Activated T-cell treated with anti-CD3 and anti-CD28 coated beads, Interleukin-2, amount 50 U/mL, for 24 hours (primary cell): ENCODE data around the gene LRMDA.

Experiments
- DNase-seq: peaks from one replicate; pipeline ENCODE4 v3.0.0-alpha.2; 2020
- H3K27ac Mint-ChIP-seq: 2 replicates; pipeline ENCODE4 v1.8.0; 2020; ENCODE audit warnings: mild to moderate bottlenecking, mixed read lengths
- H3K27me3 Mint-ChIP-seq: 2 replicates; pipeline ENCODE4 v1.8.0; 2020; ENCODE audit warnings: mixed read lengths
- H3K36me3 Mint-ChIP-seq: 2 replicates; pipeline ENCODE4 v1.8.0; 2020; ENCODE audit warnings: low read depth, mixed read lengths
- H3K4me1 Mint-ChIP-seq: 2 replicates; pipeline ENCODE4 v1.8.0; 2020; ENCODE audit warnings: low read depth, mixed read lengths
- H3K4me3 Mint-ChIP-seq: 2 replicates; pipeline ENCODE4 v1.8.0; 2020; ENCODE audit warnings: mild to moderate bottlenecking, moderate library complexity, mixed read lengths
- H3K9me3 Mint-ChIP-seq: 2 replicates; pipeline ENCODE4 v1.8.0; 2020; ENCODE audit warnings: mixed read lengths

The LRMDA gene

DNA sequence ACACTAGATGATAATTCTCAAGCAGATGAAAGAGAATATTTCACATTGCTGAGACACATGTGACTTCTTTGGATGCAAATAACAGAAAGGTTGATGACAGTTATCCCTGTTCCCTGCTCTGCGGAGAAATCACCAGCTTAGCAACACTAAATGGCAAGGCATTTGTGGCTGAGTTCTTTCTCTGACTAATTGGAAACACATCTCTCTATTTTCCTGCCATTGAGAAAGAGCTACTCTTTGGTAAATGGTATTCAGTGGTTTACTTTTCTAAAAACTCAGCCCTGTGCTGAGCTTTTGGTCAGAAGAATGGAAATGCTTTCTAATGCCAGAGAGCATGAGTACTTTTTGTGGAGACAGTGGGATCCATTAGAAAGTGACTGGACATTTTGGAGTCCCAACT lies 771.4 kb downstream of the LRMDA start:
- H3K27ac Mint-ChIP-seq: no peak overlapping the region
- H3K4me3 Mint-ChIP-seq: no peak overlapping the region
- H3K27me3 Mint-ChIP-seq: no peaks in the 10 kb centered on the region
- DNase-seq: no peak
- no peaks in the 10 kb centered on the region for H3K4me1 Mint-ChIP-seq
- H3K9me3 Mint-ChIP-seq: no peaks in the 10 kb centered on the region
- no peaks in the 10 kb centered on the region for H3K36me3 Mint-ChIP-seq

DNA sequence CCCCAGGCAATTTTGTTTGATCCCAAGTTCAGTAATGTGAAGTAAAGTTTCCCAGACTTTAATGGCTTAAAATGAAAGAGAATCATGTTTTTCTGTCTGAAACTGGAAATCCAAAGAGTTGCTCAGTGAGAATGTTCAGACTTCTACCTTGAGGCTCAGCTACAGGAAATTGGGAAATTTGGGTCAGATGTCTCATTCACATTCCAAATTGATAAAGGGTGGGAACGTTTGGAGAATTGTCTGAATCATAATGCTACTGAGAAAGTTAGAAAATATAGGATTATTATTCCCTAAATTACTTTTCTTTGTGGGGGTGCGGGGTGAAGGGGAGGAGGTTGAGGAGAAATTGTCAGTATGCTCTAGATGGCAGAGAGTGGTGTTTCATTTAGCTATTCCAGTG lies 773.9 kb downstream of the LRMDA start:
- Mint-ChIP-seq H3K27ac (no peak overlapping the region), H3K9me3 (no peaks in the 10 kb centered on the region), H3K36me3 (no peaks in the 10 kb centered on the region), H3K4me1 (no peaks in the 10 kb centered on the region), H3K4me3 (no peak overlapping the region), H3K27me3 (no peaks in the 10 kb centered on the region)
- no peak for DNase-seq

DNA sequence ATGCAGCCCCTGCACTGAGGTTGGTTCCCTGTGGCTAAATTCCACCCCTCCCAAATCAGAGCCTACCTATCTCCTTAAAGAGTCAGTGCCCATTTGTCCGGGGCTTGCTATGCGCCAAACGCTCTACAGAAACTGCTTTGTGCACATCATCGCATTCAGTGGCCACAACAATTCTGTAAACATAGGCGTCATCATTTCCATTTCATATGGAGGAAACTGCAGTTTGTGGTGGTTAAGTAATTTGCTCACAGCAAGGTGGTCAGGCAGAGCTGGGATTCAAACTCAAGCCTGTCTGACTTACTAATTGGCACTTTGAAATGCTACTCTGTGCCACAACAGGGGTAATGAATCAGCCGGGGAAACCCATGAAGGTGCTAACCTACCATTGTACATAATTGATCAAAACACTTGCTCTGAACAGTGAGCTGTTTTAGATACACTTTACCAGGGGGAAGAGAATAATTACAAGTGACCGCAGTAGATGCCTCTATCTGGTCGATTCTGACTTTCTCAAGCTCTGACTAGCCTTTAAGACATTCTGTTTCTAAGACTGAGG lies 775.5 kb downstream of the LRMDA start:
- Mint-ChIP-seq H3K27ac (no peak overlapping the region), H3K27me3 (no peaks in the 10 kb centered on the region), H3K9me3 (no peaks in the 10 kb centered on the region), H3K4me3 (no peak overlapping the region), H3K4me1 (no peaks in the 10 kb centered on the region), H3K36me3 (no peaks in the 10 kb centered on the region)
- no peak for DNase-seq

DNA sequence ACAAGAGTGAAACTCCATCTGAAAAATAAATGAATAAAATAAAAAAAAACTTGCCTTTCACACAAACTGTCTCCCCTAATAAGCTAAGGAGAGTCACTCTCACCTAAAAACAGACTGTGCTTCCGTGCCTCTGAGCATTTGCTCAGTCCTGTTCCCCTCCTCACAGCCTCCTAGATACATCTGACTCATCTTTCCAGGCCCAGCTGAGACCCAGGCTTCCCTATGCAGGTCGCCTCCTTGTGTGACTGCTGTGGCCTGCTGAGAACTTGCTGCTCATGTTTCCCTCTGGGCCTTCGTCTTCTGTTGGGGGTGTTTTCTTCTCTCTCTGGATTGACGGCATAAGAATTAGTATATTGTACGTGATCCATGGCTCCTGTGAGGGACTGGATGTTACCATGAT lies 777.7 kb downstream of the LRMDA start:
- Mint-ChIP-seq H3K27me3 (no peaks in the 10 kb centered on the region), H3K4me3 (no peak overlapping the region), H3K36me3 (no peaks in the 10 kb centered on the region), H3K27ac (no peak overlapping the region), H3K9me3 (no peaks in the 10 kb centered on the region), H3K4me1 (no peaks in the 10 kb centered on the region)
- no peak for DNase-seq

DNA sequence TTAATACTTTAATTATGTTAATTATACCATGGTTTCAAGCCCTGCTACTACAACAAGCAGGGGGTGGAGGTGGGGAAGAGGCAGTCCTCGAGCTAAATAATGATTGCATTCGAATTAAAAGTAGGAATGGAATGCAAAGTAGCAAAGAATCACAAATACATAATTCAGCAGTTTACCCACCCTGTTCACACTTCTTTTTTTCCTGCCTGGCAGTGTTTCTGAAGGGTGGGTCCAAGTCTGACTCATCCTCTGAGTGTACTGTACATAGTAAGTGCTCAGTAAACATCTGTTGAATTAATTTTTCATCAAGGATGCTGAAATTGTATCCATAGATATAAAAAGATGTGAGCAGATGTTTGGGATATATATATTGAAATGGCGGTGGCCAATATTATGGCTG lies 778.8 kb downstream of the LRMDA start:
- H3K27me3 Mint-ChIP-seq: no peaks in the 10 kb centered on the region
- H3K27ac Mint-ChIP-seq: no peak overlapping the region
- no peaks in the 10 kb centered on the region for H3K36me3 Mint-ChIP-seq
- H3K4me3 Mint-ChIP-seq: no peak overlapping the region
- no peaks in the 10 kb centered on the region for H3K4me1 Mint-ChIP-seq
- H3K9me3 Mint-ChIP-seq: no peaks in the 10 kb centered on the region
- no peak for DNase-seq

DNA sequence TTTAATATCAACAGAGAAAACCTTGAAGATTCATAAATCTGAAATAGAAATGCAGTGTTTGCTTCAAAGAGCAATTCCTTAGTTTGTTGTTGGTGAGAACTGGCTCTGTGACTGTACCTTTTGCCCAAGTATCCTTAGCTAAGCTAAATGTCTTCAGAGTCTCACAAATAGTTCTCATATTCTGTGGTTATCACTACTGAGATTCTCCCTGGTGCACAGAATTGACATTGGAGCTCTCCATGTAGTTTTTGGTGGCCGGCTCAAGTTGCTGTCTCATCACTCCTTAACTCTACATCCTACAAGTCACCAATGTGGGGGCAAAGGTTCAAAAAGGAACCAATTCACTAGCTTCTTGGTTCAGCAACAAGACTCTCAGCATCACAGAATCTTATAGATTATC lies 780.3 kb downstream of the LRMDA start:
- DNase-seq: no peak
- no peak overlapping the region for H3K4me3 Mint-ChIP-seq
- H3K4me1 Mint-ChIP-seq: no peaks in the 10 kb centered on the region
- H3K27me3 Mint-ChIP-seq: no peaks in the 10 kb centered on the region
- peaks cover 3% of the 10 kb centered on the region for H3K9me3 Mint-ChIP-seq
- no peak overlapping the region for H3K27ac Mint-ChIP-seq
- H3K36me3 Mint-ChIP-seq: no peaks in the 10 kb centered on the region

DNA sequence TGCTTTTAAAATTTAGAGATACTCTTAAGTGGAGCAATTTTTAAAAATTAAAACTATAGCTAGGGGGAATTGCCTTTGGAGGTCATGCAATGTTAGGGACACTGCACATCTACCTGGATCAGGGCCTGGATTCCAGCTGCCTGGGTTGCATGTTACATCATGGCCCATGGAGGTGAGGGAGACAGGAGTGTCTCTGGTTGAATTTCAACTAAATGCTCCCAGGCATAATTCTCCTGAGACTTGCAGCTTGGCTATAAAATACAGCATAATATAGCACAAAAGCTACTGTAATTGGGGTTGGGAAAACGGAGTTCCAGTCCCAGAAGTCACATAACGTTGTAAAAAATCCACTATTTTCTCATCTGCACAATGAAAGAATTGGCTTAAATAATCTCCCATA lies 782.5 kb downstream of the LRMDA start:
- no peak overlapping the region for H3K27ac Mint-ChIP-seq
- H3K4me1 Mint-ChIP-seq: no peaks in the 10 kb centered on the region
- DNase-seq: no peak
- H3K36me3 Mint-ChIP-seq: no peaks in the 10 kb centered on the region
- peaks cover 7% of the 10 kb centered on the region for H3K9me3 Mint-ChIP-seq
- no peak overlapping the region for H3K4me3 Mint-ChIP-seq
- H3K27me3 Mint-ChIP-seq: no peaks in the 10 kb centered on the region

DNA sequence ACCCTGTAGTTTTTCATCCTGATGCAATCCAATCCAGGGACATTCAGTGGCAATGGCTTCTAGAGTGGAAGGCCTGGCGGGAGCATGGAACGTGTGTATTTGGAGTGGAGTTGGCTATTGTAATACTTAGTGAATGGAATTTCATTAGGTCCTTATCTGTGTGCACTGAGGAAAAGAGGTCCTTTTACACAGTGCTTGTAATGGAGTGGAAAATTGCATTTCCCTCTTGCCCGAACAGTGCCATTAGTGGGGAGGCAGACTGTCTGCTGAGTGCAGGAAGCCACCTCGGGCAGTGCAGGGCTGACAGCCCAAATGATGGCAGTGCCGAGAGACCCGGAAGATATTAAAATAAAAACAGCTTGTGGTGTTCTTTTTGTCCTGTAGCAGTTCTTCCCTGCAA lies 786.6 kb downstream of the LRMDA start:
- peaks cover 8% of the 10 kb centered on the region for H3K9me3 Mint-ChIP-seq
- no peak overlapping the region for H3K4me3 Mint-ChIP-seq
- H3K27ac Mint-ChIP-seq: no peak overlapping the region
- H3K4me1 Mint-ChIP-seq: no peaks in the 10 kb centered on the region
- DNase-seq: no peak
- no peaks in the 10 kb centered on the region for H3K27me3 Mint-ChIP-seq
- H3K36me3 Mint-ChIP-seq: no peaks in the 10 kb centered on the region

DNA sequence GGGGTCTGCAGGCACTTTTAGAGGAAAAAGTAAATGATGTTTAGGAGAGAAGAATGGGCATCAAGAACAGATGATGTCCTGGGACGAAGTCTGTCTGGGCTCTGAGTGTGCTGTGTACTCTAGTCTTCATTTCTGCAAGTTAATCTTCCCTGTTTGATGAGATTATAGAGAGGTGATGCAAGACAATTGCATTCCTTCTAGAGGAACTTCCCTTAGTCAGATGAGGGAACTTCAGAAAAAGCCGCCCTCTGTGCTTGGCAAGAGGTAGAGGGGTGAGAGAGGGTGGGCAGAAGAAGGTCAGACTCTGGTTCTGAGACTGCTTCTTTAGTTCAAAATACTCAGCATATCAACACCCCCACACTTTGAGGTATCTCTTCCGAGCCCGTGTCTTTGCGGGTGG lies 797.9 kb downstream of the LRMDA start:
- DNase-seq: no peak
- peaks cover 2% of the 10 kb centered on the region for H3K27me3 Mint-ChIP-seq
- no peak overlapping the region for H3K4me3 Mint-ChIP-seq
- peaks cover 3% of the 10 kb centered on the region for H3K9me3 Mint-ChIP-seq
- H3K36me3 Mint-ChIP-seq: no peaks in the 10 kb centered on the region
- no peak overlapping the region for H3K27ac Mint-ChIP-seq
- H3K4me1 Mint-ChIP-seq: peaks cover 4% of the 10 kb centered on the region

DNA sequence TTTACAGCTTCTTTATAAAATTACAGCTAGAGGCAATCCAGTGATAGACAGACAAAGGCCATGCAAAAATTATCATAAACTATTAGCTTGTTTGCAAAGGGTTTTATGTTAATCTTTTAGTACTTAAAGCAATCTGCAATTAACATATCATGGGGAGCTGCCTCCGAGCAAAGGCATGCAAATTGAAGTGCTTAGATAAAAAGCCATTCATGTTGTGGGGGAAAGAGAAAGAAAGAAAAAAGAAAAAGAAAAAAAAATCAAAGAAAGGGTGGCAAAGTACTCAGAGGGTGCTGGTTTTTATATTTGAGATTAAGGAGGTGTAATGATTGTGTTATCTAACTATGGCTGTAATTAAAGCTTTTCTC lies 799.5 kb downstream of the LRMDA start:
- peaks cover 1% of the 10 kb centered on the region for H3K9me3 Mint-ChIP-seq
- peaks cover 2% of the 10 kb centered on the region for H3K27me3 Mint-ChIP-seq

DNA sequence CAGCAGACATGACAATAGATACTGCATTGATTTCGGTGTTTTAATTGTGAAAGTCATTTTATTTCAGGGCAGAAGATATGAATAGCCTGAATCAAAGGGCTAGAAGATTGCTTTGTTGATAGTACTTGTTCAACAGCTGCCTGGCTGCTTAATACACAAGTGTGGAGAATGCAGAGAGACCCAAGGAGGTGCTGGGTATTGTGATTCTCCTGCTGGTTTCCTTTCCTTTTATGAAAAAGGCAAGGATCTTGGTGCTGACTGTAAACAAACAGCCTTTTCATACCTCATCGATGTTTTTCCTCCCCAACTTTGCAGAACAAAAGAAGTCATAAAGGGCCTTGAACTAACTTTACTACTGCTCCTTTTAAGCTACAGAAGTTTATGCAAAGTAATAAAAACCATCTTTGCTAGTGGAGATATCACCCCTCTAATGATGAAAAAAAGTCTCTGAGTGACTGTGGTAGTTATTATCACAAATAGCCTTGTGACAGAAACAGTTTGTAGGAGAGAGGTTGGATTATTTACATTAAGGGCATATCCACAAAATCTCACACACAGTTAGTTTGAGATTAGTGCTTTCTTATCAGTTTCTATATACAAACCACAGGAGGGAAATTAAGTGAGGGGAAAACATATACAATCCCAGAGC lies 800.0 kb downstream of the LRMDA start:
- no peak for DNase-seq
- H3K36me3 Mint-ChIP-seq: no peaks in the 10 kb centered on the region
- H3K27me3 Mint-ChIP-seq: peaks cover 2% of the 10 kb centered on the region
- peaks cover 4% of the 10 kb centered on the region for H3K4me1 Mint-ChIP-seq
- no peaks in the 10 kb centered on the region for H3K9me3 Mint-ChIP-seq
- H3K4me3 Mint-ChIP-seq: no peak overlapping the region
- no peak overlapping the region for H3K27ac Mint-ChIP-seq

More for the DNA sequence above, 799.5 kb downstream of the LRMDA start:
- Mint-ChIP-seq H3K27ac (no peak overlapping the region), H3K4me1 (peaks cover 4% of the 10 kb centered on the region), H3K4me3 (no peak overlapping the region), H3K36me3 (no peaks in the 10 kb centered on the region)
- DNase-seq: no peak

DNA sequence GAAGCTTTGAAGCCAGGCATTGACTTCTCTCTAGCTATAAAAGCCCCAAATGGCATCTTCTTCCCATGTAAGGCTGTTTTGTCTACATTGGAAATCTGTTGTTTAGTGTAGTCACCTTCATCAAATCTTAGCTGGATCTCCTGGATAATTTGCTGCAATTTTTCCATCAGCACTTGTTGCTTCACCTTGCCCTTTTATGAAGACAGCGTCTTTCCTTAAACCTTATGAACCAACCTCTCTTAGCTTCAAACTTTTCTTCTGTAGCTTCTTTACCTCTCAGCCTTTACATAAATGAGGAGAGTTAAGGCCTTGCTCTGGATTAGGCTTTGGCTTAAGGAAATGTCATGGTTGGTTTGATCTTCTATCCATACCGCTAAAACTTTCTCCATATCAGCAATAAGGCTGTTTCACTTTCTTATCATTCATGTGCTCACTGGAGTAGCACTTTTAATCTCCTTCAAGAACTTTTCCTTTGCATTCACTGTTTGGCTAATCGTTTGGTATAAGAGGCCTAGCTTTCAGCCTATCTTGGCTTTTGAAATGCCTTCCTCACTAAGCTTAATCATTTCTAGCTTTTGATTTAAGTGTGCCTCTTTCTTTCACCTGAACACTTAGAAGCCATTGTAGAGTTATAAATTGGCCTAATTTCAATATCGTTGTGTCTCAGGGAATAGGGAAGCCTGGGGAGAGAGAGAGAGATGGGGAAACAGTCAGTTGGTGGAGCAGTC lies 803.2 kb downstream of the LRMDA start:
- no peaks in the 10 kb centered on the region for H3K36me3 Mint-ChIP-seq

DNA sequence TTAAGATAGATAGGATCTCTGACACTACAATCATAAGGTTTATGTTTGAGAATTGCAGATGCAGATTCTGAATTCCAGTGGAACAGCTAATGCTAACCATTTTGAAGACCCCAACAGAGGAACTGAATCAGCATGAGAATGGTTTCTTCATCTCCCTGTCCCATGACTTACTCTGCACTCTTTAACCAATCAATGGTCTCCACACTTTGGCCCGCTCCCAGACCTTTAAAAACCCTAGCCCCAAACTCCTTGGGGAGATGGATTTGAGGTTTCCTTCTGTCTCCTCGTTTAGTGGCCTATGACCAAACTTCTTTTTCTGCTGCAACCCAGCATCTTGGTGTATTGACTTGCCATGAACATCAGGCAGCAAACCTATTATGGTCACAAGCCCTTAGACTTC lies 804.9 kb downstream of the LRMDA start:
- no peaks in the 10 kb centered on the region for H3K27me3 Mint-ChIP-seq
- H3K27ac Mint-ChIP-seq: no peak overlapping the region
- no peaks in the 10 kb centered on the region for H3K9me3 Mint-ChIP-seq
- H3K36me3 Mint-ChIP-seq: no peaks in the 10 kb centered on the region
- no peak for DNase-seq
- H3K4me1 Mint-ChIP-seq: peaks cover 2% of the 10 kb centered on the region
- H3K4me3 Mint-ChIP-seq: no peak overlapping the region

More for the DNA sequence above, 803.2 kb downstream of the LRMDA start:
- H3K4me1 Mint-ChIP-seq: peaks cover 4% of the 10 kb centered on the region
- no peaks in the 10 kb centered on the region for H3K27me3 Mint-ChIP-seq
- no peak overlapping the region for H3K27ac Mint-ChIP-seq
- no peak overlapping the region for H3K4me3 Mint-ChIP-seq
- no peaks in the 10 kb centered on the region for H3K9me3 Mint-ChIP-seq
- no peak for DNase-seq

DNA sequence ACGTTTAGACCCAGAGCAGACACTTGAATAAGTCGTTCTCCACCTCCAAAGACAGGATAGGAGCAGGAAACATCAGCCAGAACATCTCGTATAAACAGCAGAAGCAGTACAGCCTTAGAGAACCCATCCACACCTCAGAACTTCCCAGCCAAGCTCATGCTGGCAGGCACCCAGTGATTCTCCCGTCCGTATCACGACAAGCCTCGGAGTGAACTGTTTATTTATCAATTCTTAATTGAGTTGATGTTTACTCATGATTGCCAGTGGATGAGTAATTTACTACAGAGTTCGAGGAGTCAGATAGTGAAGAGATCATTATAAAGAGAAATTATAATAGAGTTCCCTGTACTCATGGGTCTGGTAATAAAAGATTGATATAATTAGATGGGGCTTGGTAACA lies 811.5 kb downstream of the LRMDA start:
- Mint-ChIP-seq H3K4me1 (no peaks in the 10 kb centered on the region), H3K27ac (no peak overlapping the region), H3K36me3 (no peaks in the 10 kb centered on the region), H3K4me3 (no peak overlapping the region), H3K27me3 (no peaks in the 10 kb centered on the region), H3K9me3 (no peaks in the 10 kb centered on the region)
- no peak for DNase-seq

DNA sequence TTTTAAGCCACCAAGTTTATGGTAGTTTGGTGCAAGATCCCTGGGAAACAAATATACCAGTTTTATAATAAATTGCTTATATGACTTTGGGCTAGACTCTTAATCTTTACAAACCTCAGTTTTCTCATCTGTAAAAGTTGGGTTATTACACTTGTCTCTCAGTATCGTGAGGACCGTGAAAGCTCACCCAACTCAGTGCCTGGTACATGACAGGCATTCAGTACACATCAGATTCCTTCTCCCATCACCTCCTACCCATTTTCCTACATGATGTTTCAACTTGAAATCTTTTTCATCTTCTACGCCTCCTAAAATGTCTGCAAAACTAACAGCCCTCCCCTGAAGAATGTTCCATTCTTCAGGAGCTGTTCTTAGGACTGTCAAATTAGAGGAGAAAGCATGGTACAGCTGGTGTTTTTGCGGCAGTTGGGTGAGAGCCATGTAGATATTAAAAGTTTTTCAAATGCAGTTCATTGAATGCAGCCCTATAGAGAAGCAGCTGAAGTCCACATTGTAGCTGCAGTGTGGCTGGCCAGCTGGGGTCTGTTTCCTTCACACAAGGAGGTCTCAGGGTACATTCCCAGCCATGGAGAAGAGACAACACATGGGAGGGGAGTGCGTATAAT lies 812.8 kb downstream of the LRMDA start:
- no peaks in the 10 kb centered on the region for H3K27me3 Mint-ChIP-seq
- H3K27ac Mint-ChIP-seq: no peak overlapping the region
- DNase-seq: no peak
- H3K36me3 Mint-ChIP-seq: no peaks in the 10 kb centered on the region
- H3K4me1 Mint-ChIP-seq: no peaks in the 10 kb centered on the region
- no peaks in the 10 kb centered on the region for H3K9me3 Mint-ChIP-seq
- no peak overlapping the region for H3K4me3 Mint-ChIP-seq
